Mesenchymal stem cell (in vitro differentiated cells and primary cell): ENCODE results near the gene CCDC184.
A peak's percentile ranks its signal among the peaks of the same experiment; 100 is the strongest.
"Not testable (repeated sequence)": the region's sequence is repeated elsewhere in the genome, so short reads cannot be mapped to it uniquely, and the experiment has no call there.

Experiments
- DNase-seq: peaks from one replicate; pipeline ENCODE4 v3.0.0-alpha.2; 2013
- H2AFZ ChIP-seq: one replicate; pipeline ENCODE4 v1.6.1; 2013; ENCODE audit warnings: low read depth, mild to moderate bottlenecking, control low read depth, inconsistent platforms, low read length, moderate library complexity
- H2AK5ac ChIP-seq: 2 replicates; pipeline ENCODE4 v1.6.1; 2013; ENCODE audit warnings: low read length, moderate library complexity, mild to moderate bottlenecking, inconsistent platforms; ENCODE audit not compliant: severe bottlenecking
- H2BK120ac ChIP-seq: one replicate; pipeline ENCODE4 v1.6.1; 2013; ENCODE audit warnings: low read depth, mild to moderate bottlenecking, inconsistent platforms, low read length, moderate library complexity
- H2BK12ac ChIP-seq, 2 experiments: one replicate each; pipeline ENCODE4 v1.6.1; 2013; ENCODE audit warnings: inconsistent platforms in 2 of 2, low read length in 2 of 2, mild to moderate bottlenecking in 2 of 2, moderate library complexity in 2 of 2, control low read depth in 1 of 2
- H2BK15ac ChIP-seq: one replicate; pipeline ENCODE4 v1.6.1; 2013; ENCODE audit warnings: mild to moderate bottlenecking, low read depth, inconsistent platforms; ENCODE audit not compliant: poor library complexity, severe bottlenecking
- H2BK5ac ChIP-seq: 2 replicates; pipeline ENCODE4 v1.6.1; 2013; ENCODE audit warnings: low read depth, mild to moderate bottlenecking, low read length, control low read depth, inconsistent platforms; ENCODE audit not compliant: poor library complexity, severe bottlenecking
- H3K14ac ChIP-seq, 2 experiments: one replicate each; pipeline ENCODE4 v1.6.1; 2013; ENCODE audit warnings: inconsistent platforms in 2 of 2, low read length in 2 of 2, control low read depth in 1 of 2, mild to moderate bottlenecking in 1 of 2, moderate library complexity in 1 of 2
- H3K18ac ChIP-seq, 2 experiments: one replicate each; pipeline ENCODE4 v1.6.1; 2013; ENCODE audit warnings: inconsistent platforms in 2 of 2, low read length in 2 of 2, control low read depth in 1 of 2, low read depth in 1 of 2, mild to moderate bottlenecking in 1 of 2
- H3K23ac ChIP-seq, 2 experiments: one replicate each; pipeline ENCODE4 v1.6.1; 2013; ENCODE audit warnings: inconsistent platforms in 2 of 2, low read length in 2 of 2, mild to moderate bottlenecking in 2 of 2, moderate library complexity in 2 of 2, control low read depth in 1 of 2
- H3K27ac ChIP-seq: 2 replicates; pipeline ENCODE4 v1.5.1; 2013; ENCODE audit warnings: mild to moderate bottlenecking, moderate library complexity, low read length, control low read depth, inconsistent platforms; ENCODE audit not compliant: poor library complexity, severe bottlenecking
- H3K27me3 ChIP-seq, 2 experiments: 2 replicates each; pipeline versions ENCODE4 v1.6.1 to v1.7.0; 2013; ENCODE audit warnings: low read length in 2 of 2, mild to moderate bottlenecking in 2 of 2, moderate library complexity in 2 of 2, control low read depth in 1 of 2, inconsistent platforms in 1 of 2; ENCODE audit not compliant: control insufficient read depth in 1 of 2, insufficient read depth in 1 of 2
- H3K36me3 ChIP-seq, 2 experiments: 2 replicates each; pipeline versions ENCODE4 v1.6.1 to v1.7.0; 2013; ENCODE audit warnings: low read length in 2 of 2, control low read depth in 1 of 2, inconsistent platforms in 1 of 2, low read depth in 1 of 2, mild to moderate bottlenecking in 1 of 2; ENCODE audit not compliant: insufficient read depth in 2 of 2, control insufficient read depth in 1 of 2
- H3K4ac ChIP-seq, 2 experiments: one replicate each; pipeline ENCODE4 v1.6.1; 2013; ENCODE audit warnings: inconsistent platforms in 2 of 2, low read length in 2 of 2, mild to moderate bottlenecking in 2 of 2, moderate library complexity in 2 of 2, control low read depth in 1 of 2, low read depth in 1 of 2
- H3K4me1 ChIP-seq: 2 replicates; pipeline ENCODE4 v1.6.1; 2013; ENCODE audit warnings: low read depth, low read length, control low read depth; ENCODE audit not compliant: control insufficient read depth, insufficient read depth
- H3K4me2 ChIP-seq: 2 replicates; pipeline ENCODE4 v1.6.1; 2013; ENCODE audit warnings: low read length, mild to moderate bottlenecking, inconsistent platforms; ENCODE audit not compliant: poor library complexity, severe bottlenecking
- H3K4me3 ChIP-seq, 2 experiments: 2 replicates each; pipeline versions ENCODE4 v1.5.1 to v1.7.0; 2013; ENCODE audit warnings: low read length in 2 of 2, mild to moderate bottlenecking in 2 of 2, control low read depth in 1 of 2, low read depth in 1 of 2; ENCODE audit not compliant: insufficient read depth in 1 of 2
- H3K79me1 ChIP-seq: replicated peaks from 2 replicates; pipeline ENCODE4 v1.6.1; 2013; ENCODE audit warnings: mild to moderate bottlenecking, control low read depth, low read length, inconsistent platforms; ENCODE audit not compliant: poor library complexity, severe bottlenecking
- H3K9ac ChIP-seq: 2 replicates; pipeline ENCODE4 v1.7.0; 2013; ENCODE audit warnings: mild to moderate bottlenecking, low read length, moderate library complexity
- H3K9me3 ChIP-seq: 2 replicates; pipeline ENCODE4 v1.7.0; 2013; ENCODE audit warnings: mild to moderate bottlenecking, low read length; ENCODE audit not compliant: control insufficient read depth
- H4K8ac ChIP-seq: one replicate; pipeline ENCODE4 v1.6.1; 2013; ENCODE audit warnings: inconsistent platforms, mild to moderate bottlenecking, low read length, moderate library complexity
- H4K91ac ChIP-seq: one replicate; pipeline ENCODE4 v1.6.1; 2013; ENCODE audit warnings: mild to moderate bottlenecking, low read length, inconsistent platforms
- whole genome bisulfite sequencing: methylation state at CpG from one replicate; pipeline ENCODE4 v1.1.7; 2013; ENCODE audit warnings: mixed read lengths; 5-methylcytosine and 5-hydroxymethylcytosine counted together

CCDC184 gene

GRCh38 chr12:48203192-48203591 lies 19.7 kb downstream of the CCDC184 start, which contains the start of gene OR10AD1:
Gene OR10AD1 (minus strand): TSS chr12:48203292. CDS start chr12:48203292, 0 bp downstream.
- no peak within 1 kb of the TSS for H3K4ac ChIP-seq
- peaks cover 14% of the 10 kb centered on the region for H3K9me3 ChIP-seq
- H3K4me3 ChIP-seq, result no peak within 1 kb of the TSS
- peak within 1 kb of the TSS in 1 of 2 experiments; percentile 48 for H3K18ac ChIP-seq
- no peak within 1 kb of the TSS for H2AK5ac ChIP-seq
- H4K8ac ChIP-seq, result no peak within 1 kb of the TSS
- H3K27ac ChIP-seq, result no peak within 1 kb of the TSS
- H2BK12ac ChIP-seq, result peak within 1 kb of the TSS; percentile 59 to 91
- H3K27me3 ChIP-seq, result peaks cover 0 to 36% of the 10 kb centered on the region in 2 experiments
- no peak within 1 kb of the TSS for H2AFZ ChIP-seq
- H3K4me1 ChIP-seq, result no peaks in the 10 kb centered on the region
- no peak within 1 kb of the TSS for H2BK5ac ChIP-seq
- no peak within 1 kb of the TSS for H4K91ac ChIP-seq
- no peaks in the 10 kb centered on the region for H3K79me1 ChIP-seq
- H3K36me3 ChIP-seq, result peaks cover 0 to 4% of the 10 kb centered on the region in 2 experiments
- no peak within 1 kb of the TSS for H2BK15ac ChIP-seq
- no peak for DNase-seq
- 83% methylated on average over 4 of the region's 4 CpGs for WGBS
- no peak within 1 kb of the TSS for H3K9ac ChIP-seq
- H3K14ac ChIP-seq, result peak within 1 kb of the TSS in 1 of 2 experiments; percentile 11
- no peak within 1 kb of the TSS for H3K4me2 ChIP-seq
- no peak within 1 kb of the TSS for H2BK120ac ChIP-seq
- H3K23ac ChIP-seq, result no peak within 1 kb of the TSS

GRCh38 chr12:48209495-48209894 lies 26.1 kb downstream of the CCDC184 start:
- not testable (repeated sequence) for H2AFZ ChIP-seq, H3K4ac ChIP-seq, H3K4me2 ChIP-seq, H2BK15ac ChIP-seq, H3K23ac ChIP-seq, H3K36me3 ChIP-seq, DNase-seq, H2BK5ac ChIP-seq, H3K18ac ChIP-seq, H2BK12ac ChIP-seq, H3K4me3 ChIP-seq, H4K8ac ChIP-seq, H3K79me1 ChIP-seq, H3K9ac ChIP-seq, H4K91ac ChIP-seq, H3K27ac ChIP-seq, H3K14ac ChIP-seq, H3K4me1 ChIP-seq, H2BK120ac ChIP-seq, H2AK5ac ChIP-seq
- WGBS, result no CpG with 5 or more reads among the region's 2 CpGs
- peaks cover 15 to 19% of the 10 kb centered on the region in 2 experiments for H3K27me3 ChIP-seq
- peaks cover 14% of the 10 kb centered on the region for H3K9me3 ChIP-seq

- no peak overlapping the region for H3K18ac ChIP-seq
- no peak overlapping the region for H2AK5ac ChIP-seq
- no peak overlapping the region for H3K23ac ChIP-seq
- no peak overlapping the region for H4K91ac ChIP-seq
- H3K27me3 ChIP-seq, result peaks cover 14 to 23% of the 10 kb centered on the region in 2 experiments
- no peak overlapping the region for H3K4me2 ChIP-seq
- no peak overlapping the region for H2AFZ ChIP-seq
- DNase-seq, result peak; percentile 54
- no peaks in the 10 kb centered on the region for H3K9me3 ChIP-seq
- no peak overlapping the region for H2BK5ac ChIP-seq
- no peak overlapping the region for H3K27ac ChIP-seq
- H3K4ac ChIP-seq, result no peak overlapping the region
- H3K36me3 ChIP-seq, result no peaks in the 10 kb centered on the region
- no peak overlapping the region for H3K4me3 ChIP-seq
- no peak overlapping the region for H3K14ac ChIP-seq
- no peak overlapping the region for H2BK120ac ChIP-seq
- H2BK12ac ChIP-seq, result no peak overlapping the region
- H2BK15ac ChIP-seq, result no peak overlapping the region
- H4K8ac ChIP-seq, result no peak overlapping the region
- no peaks in the 10 kb centered on the region for H3K4me1 ChIP-seq
- H3K79me1 ChIP-seq, result no peaks in the 10 kb centered on the region
- H3K9ac ChIP-seq, result no peak overlapping the region
These were observed 33.3 kb downstream of the CCDC184 start for GRCh38 chr12:48216785-48217184.

GRCh38 chr12:48219631-48220030 lies 36.2 kb downstream of the CCDC184 start:
- Histone ChIP-seq H3K9ac (no peak overlapping the region), H2AK5ac (no peak overlapping the region), H3K27me3 (peaks cover 0 to 12% of the 10 kb centered on the region in 2 experiments), H3K4ac (no peak overlapping the region), H3K9me3 (no peaks in the 10 kb centered on the region), H3K14ac (no peak overlapping the region), H3K23ac (no peak overlapping the region), H3K27ac (no peak overlapping the region), H3K4me2 (no peak overlapping the region), H4K8ac (no peak overlapping the region), H4K91ac (no peak overlapping the region), H3K18ac (no peak overlapping the region), H2AFZ (no peak overlapping the region), H3K79me1 (no peaks in the 10 kb centered on the region), H3K36me3 (no peaks in the 10 kb centered on the region), H2BK120ac (no peak overlapping the region), H2BK15ac (no peak overlapping the region), H2BK12ac (no peak overlapping the region), H3K4me1 (no peaks in the 10 kb centered on the region), H2BK5ac (no peak overlapping the region), H3K4me3 (no peak overlapping the region)
- DNase-seq, result no peak
- no CpG with 5 or more reads among the region's 1 CpG for WGBS
